ENCODE data around the gene HNRNPM.
"Not testable (repeated sequence)": the region's sequence is repeated elsewhere in the genome, so short reads cannot be mapped to it uniquely, and the experiment has no call there.

Gene HNRNPM

GRCh38 chr19:8425331-8425730 is 19.4 kb upstream of the HNRNPM start:
- not testable (repeated sequence) for DNase-seq

- no peak for DNase-seq
These were observed 18.5 kb upstream of the HNRNPM start for GRCh38 chr19:8426283-8426682.

GRCh38 chr19:8429044-8429443 is 15.7 kb upstream of the HNRNPM start:
- no peak for DNase-seq

DNA sequence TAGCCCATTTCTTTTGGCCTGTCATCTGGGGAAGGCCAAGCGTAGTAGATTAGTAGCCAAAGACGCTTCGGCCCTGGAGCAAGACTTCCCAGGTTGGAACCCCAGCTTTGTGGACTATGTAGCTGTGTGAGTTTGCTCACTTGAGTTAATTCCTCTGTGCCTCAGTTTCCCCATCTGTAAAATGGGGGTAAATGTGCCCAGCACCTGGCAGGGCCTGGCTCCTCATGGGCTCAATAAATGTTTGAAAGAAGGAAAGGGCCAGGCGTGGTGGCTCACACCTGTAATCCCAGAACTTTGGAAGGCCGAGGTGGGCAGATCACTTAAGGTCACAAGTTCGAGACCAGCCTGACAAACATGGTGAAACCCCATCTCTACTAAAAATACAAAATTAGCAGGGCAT is 14.9 kb upstream of the HNRNPM start:
- DNase-seq, result no peak

DNA sequence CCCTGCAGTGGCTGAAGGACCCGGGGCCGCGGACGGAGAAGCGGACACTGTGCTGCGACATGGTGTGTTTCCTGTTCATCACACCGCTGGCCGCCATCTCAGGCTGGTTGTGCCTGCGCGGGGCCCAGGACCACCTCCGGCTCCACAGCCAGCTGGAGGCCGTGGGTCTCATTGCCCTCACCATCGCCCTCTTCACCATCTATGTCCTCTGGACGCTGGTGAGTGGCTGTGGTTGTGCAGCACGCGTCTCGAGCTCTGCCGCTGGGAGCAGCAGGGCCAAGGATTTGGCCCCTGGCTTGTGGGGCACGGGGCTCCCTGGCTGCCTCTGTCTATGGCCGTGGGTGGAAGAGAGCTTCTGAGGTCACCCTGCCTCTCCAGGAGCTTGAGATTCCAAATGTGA is 14.1 kb upstream of the HNRNPM start:
- no peak for DNase-seq

- no peak for DNase-seq
These were observed 6.5 kb upstream of the HNRNPM start for GRCh38 chr19:8438236-8438635.

DNA sequence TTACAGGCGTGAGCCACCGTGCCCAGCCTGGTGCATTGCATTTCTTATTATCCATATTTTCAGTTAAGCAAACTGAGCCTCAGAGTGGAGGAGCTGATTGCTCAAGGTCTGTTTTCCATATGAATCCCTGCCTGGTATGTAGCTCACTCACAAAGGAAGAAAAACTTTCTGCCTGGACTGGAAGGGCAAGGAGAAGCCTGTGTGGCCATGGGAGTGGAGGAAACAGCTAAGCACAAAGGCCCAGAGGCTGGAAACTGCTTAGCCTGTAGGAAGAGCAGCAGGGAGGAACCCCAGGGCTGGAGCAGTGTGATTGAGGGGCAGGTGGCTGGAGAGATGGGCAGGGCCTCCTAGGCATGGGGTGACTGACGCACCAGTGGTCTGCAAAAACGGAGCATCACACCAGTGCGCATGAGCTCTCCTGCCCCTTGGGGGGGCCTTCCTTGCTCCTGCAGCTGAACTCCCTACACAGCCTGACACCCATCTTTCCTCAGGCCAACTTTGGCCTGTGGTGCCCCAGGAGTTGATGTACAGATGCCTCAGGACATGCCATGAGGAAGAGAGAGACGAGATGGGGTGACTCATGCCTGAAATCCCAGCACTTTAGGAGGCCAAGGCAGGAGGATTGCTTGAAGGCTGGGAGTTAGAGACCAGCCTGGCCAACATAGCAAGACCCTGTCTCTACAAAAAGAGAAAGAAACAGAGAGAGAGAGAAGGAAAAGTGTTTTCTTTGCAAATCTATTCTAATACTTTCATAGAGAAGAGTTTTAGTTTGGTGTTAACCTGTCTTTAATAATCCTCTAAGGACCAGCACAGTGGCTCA is 2.8 kb upstream of the HNRNPM start:
- no peak for DNase-seq

- DNase-seq, result not testable (repeated sequence)
These were observed 567 bp upstream of the HNRNPM start for GRCh38 chr19:8444140-8444676.

- peak; percentile 22 for DNase-seq
These were observed 770 bp downstream of the HNRNPM start for GRCh38 chr19:8445488-8446001.

DNA sequence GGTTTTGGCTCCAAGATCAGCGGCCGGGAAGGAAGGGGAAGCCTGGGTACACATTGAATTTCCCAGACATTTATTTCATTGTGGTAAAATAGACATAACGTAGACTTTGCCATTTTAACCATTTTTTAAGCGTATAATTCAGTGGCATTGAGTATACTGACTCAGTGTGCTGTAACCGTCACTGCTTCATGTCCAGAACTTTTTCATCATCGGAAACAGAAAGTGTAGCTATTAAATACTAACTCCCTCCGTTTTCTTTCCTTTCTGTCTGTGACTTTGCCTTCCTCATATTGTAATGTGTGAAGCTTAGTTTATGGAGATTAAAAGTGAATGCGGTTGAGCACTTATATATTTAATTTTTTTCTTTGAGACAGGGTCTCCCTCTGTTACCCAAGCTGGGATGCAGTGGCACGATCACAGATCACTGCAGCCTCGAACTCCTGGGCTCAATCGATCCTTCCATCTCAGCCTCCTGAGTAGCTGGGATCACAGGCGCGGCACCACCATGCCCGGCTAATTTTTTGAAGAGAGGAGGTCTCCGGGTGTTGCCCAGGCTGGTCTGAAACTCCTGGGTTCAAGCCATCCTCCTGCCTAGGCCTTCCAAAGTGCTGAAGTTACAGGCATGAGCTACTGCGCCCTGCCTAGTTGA is 1.4 kb downstream of the HNRNPM start:
- no peak for DNase-seq

- no peak for DNase-seq
These were observed 5.1 kb downstream of the HNRNPM start for GRCh38 chr19:8449830-8450229.

DNA sequence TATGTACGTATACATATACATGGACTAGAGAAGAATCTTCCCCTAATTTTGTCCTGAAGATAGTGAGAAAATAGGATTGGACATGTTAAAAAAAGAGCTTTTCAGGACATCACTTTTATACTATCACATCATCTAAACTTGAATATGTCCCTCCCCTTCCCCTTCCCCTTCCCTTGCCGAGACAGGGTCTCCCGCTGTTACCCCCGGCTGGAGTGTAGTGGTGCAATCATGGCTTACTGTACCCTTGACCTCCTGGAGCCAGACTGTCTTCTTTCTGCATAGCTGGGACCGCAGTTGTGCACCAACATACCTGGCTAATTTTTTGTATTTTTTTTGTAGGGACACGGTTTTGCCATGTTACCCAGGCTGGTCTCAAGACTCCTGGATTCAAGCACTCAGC is 6.6 kb downstream of the HNRNPM start:
- DNase-seq, result no peak

GRCh38 chr19:8451885-8452284 is 7.1 kb downstream of the HNRNPM start:
- peak; percentile 55 for DNase-seq

- DNase-seq, result no peak
These were observed 7.8 kb downstream of the HNRNPM start for GRCh38 chr19:8452446-8453123.

DNA sequence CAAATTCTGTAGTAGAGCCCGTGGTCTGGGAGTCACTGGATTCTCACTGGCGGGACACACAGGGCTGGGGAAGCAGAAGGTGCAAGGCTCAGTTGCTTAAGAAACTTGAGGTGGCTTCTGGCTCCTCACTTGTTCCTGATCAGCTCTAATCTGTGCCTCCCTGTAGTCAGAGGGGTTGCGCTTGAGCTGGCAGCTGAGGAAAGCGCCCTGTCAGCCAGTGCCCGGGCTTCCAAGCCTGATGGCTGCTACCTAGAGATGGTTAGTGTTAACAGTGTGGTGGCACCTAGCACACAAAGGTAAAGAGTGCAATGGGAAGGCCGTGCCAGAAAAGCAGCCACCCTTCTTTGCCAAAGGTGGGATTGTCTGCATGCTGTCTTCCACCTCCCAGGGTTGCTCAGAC is 8.8 kb downstream of the HNRNPM start:
- DNase-seq, result no peak

DNA sequence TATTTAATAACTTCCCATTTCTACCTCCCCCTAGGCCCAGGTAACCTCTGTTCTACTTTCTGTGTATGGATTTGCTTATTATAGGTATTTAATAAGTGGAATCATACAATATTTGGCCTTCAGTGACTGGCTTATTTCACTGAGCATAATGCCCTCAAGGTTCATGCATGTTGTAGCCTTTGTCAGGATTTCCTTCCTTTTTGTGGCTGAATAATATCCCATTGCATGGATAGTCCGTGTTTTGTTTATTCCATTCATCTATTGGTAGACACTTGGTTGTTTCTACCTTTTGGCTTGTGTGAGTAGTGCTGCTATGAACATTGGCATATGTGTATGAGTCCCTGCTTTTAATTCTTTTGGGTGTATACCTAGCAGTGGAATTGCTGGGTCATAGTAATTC is 9.4 kb downstream of the HNRNPM start:
- no peak for DNase-seq

GRCh38 chr19:8455018-8455417 is 10.2 kb downstream of the HNRNPM start:
- no peak for DNase-seq

DNA sequence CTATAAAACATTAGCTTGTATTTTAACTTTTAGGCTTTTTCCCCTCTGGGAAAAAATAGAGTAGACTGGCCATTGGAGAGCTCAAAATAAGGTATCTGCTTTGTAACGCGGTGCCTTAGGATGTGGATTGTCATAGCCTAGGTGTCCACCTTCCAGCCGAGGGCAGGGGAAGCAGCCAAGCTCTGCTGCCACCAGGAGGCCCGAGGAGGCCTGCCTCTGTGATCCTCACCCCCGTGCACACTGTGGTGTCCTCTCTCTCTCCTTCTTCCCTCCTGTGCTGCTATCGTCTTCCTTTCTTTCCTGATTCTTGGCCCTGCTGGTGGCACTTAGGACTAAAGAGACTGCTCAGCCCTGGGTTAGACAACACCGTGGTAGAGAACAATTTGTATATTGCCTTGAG is 11.3 kb downstream of the HNRNPM start:
- DNase-seq, result no peak

GRCh38 chr19:8457209-8457608 is 12.4 kb downstream of the HNRNPM start:
- no peak for DNase-seq

- no peak for DNase-seq
These were observed 13.1 kb downstream of the HNRNPM start for GRCh38 chr19:8457827-8458226.

DNA sequence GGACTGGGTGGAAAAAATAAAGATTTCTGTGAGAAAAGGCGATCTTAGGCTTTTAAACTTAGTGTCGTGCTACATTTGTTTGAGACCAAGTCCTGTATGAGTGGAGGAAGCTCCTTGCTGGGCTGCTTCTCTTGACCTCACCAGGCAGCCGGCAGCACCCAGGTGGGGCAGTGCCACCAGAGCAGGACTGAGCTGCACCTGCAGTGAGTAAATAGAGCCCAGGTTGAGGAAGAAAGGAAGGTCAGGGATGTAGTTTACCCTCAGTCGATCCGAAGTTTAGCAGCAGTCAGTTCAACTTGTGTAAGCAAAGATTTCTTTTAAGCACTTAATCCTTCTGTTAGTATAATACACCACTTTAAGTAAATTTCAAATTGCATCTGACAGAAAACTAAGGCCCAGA is 13.6 kb downstream of the HNRNPM start:
- no peak for DNase-seq

GRCh38 chr19:8459095-8459494 is 14.3 kb downstream of the HNRNPM start:
- no peak for DNase-seq

All from fibroblast of skin of abdomen (primary cell).